Right lobe of liver (tissue), 4 donors: ENCODE results near the gene NCOA1.

ENCODE experiments used
- POLR2A ChIP-seq: fragments of 450-650 bp; IDR thresholded peaks from one replicate; pipeline ENCODE4 v1.6.1; 2017; ENCODE audit warnings: antibody characterized with exemption, mild to moderate bottlenecking
- TF ChIP-seq, protein P1 (sequence below), 4 donors: fragments of 200-600 bp in 3 of 4; fragments of 450-650 bp in 1 of 4; IDR thresholded peaks; one replicate each; pipeline versions ENCODE4 v1.5.1 to v1.8.0; 2016 to 2022; ENCODE audit warnings: antibody characterized with exemption in 4 of 4, mild to moderate bottlenecking in 2 of 4
- donor health status: DM: no; HTN: no; CAD: no.
- donor health status: DM: no; HTN: no; CAD: no.
- donor health status: DM: no; HTN: yes; CAD: no.

DNA sequence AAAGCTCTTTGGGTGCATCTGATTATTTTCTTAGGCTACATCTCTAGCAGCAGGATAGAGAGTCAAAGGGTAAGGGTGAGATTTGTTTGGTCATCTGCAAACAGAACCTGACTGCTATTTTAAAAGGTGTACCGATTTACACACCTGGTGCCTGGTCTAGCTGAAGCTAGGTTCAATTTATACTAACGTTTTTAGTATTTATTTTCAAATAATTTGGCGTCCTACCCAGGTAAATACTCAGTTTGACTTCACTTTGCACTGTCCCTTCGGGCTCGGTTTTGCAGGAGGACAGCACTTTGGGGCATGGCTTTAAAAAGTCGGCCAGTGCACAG lies 301.5 kb downstream of the NCOA1 start:
- no peak for TF ChIP-seq POLR2A
- TF ChIP-seq, protein P1, sequence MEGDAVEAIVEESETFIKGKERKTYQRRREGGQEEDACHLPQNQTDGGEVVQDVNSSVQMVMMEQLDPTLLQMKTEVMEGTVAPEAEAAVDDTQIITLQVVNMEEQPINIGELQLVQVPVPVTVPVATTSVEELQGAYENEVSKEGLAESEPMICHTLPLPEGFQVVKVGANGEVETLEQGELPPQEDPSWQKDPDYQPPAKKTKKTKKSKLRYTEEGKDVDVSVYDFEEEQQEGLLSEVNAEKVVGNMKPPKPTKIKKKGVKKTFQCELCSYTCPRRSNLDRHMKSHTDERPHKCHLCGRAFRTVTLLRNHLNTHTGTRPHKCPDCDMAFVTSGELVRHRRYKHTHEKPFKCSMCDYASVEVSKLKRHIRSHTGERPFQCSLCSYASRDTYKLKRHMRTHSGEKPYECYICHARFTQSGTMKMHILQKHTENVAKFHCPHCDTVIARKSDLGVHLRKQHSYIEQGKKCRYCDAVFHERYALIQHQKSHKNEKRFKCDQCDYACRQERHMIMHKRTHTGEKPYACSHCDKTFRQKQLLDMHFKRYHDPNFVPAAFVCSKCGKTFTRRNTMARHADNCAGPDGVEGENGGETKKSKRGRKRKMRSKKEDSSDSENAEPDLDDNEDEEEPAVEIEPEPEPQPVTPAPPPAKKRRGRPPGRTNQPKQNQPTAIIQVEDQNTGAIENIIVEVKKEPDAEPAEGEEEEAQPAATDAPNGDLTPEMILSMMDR (IDR thresholded peaks at IDR 0.05): no peak
